ENCODE measurements around the gene CFAP97. TPM values are rescaled to one million over a fixed set of nuclear protein-coding genes. Genes with fewer than 3 reads are reported as not detected.
A peak's percentile ranks its signal among the peaks of the same experiment; 100 is the strongest.

The CFAP97 gene
- total and polyA plus RNA-seq, 2 donors from 2014 or later: 8.0 to 39.4 TPM

- Histone ChIP-seq H3K4me1 (ENCODE audit: control insufficient read depth in 2 of 3, insufficient read depth in 2 of 3, low read depth in 1 of 3, low read length in 3 of 3) (peaks cover 0 to 5% (median 0%) of the 10 kb centered on the region in 3 donors), H3K9me3 (ENCODE audit: control insufficient read depth in 2 of 3, insufficient read depth in 1 of 3, low read length in 3 of 3) (no peaks in the 10 kb centered on the region), H3K9ac (ENCODE audit: low read length in 3 of 3) (no peak overlapping the region), H3K27ac (ENCODE audit: low read depth in 2 of 2, low read length in 2 of 2) (no peak overlapping the region), H3K27me3 (ENCODE audit: control insufficient read depth, insufficient read depth, low read length) (no peaks in the 10 kb centered on the region), H3K4me3 (ENCODE audit: low read length in 3 of 3) (no peak overlapping the region), H3K36me3 (ENCODE audit: control insufficient read depth in 2 of 3, insufficient read depth in 3 of 3, low read length in 3 of 3) (no peaks in the 10 kb centered on the region)
- no peak for FAIRE-seq
- intact Hi-C loops (cut with DNase I): no loop called here
- TF ChIP-seq CTCF (IDR thresholded peaks at IDR 0.05; ENCODE audit: borderline replicate concordance, extremely low read depth, insufficient read depth): no peak
- DNase-seq: peak in 1 of 5 donors; percentile 39
Measured at GRCh38 chr4:185215261-185215660, 11.5 kb upstream of the CFAP97 start.

- Histone ChIP-seq H3K27me3 (ENCODE audit: control insufficient read depth, insufficient read depth, low read length) (no peaks in the 10 kb centered on the region), H3K27ac (ENCODE audit: low read depth in 2 of 2, low read length in 2 of 2) (no peak overlapping the region), H3K9me3 (ENCODE audit: control insufficient read depth in 2 of 3, insufficient read depth in 1 of 3, low read length in 3 of 3) (no peaks in the 10 kb centered on the region), H3K4me1 (ENCODE audit: control insufficient read depth in 2 of 3, insufficient read depth in 2 of 3, low read depth in 1 of 3, low read length in 3 of 3) (peaks cover 0 to 6% (median 0%) of the 10 kb centered on the region in 3 donors), H3K9ac (ENCODE audit: low read length in 3 of 3) (no peak overlapping the region), H3K4me3 (ENCODE audit: low read length in 3 of 3) (no peak overlapping the region), H3K36me3 (ENCODE audit: control insufficient read depth in 2 of 3, insufficient read depth in 3 of 3, low read length in 3 of 3) (no peaks in the 10 kb centered on the region)
- intact Hi-C loops (cut with DNase I): no loop called here
- DNase-seq (no peak), FAIRE-seq (no peak)
- TF ChIP-seq CTCF (IDR thresholded peaks at IDR 0.05; ENCODE audit: borderline replicate concordance, extremely low read depth, insufficient read depth): no peak
Measured at GRCh38 chr4:185213877-185214276, 10.1 kb upstream of the CFAP97 start.

- FAIRE-seq: no peak
- intact Hi-C loops (cut with DNase I): no loop called here
- no peak overlapping the region for H3K4me3 ChIP-seq (ENCODE audit: low read length in 3 of 3)
- H3K9me3 ChIP-seq (ENCODE audit: control insufficient read depth in 2 of 3, insufficient read depth in 1 of 3, low read length in 3 of 3): no peaks in the 10 kb centered on the region
- no peaks in the 10 kb centered on the region for H3K27me3 ChIP-seq (ENCODE audit: control insufficient read depth, insufficient read depth, low read length)
- peaks cover 0 to 7% (median 0%) of the 10 kb centered on the region in 3 donors for H3K4me1 ChIP-seq (ENCODE audit: control insufficient read depth in 2 of 3, insufficient read depth in 2 of 3, low read depth in 1 of 3, low read length in 3 of 3)
- H3K36me3 ChIP-seq (ENCODE audit: control insufficient read depth in 2 of 3, insufficient read depth in 3 of 3, low read length in 3 of 3): no peaks in the 10 kb centered on the region
- DNase-seq: peak in 2 of 5 donors; percentile 34 to 71
- no peak overlapping the region for H3K9ac ChIP-seq (ENCODE audit: low read length in 3 of 3)
- no peak overlapping the region for H3K27ac ChIP-seq (ENCODE audit: low read depth in 2 of 2, low read length in 2 of 2)
- TF ChIP-seq CTCF (IDR thresholded peaks at IDR 0.05; ENCODE audit: borderline replicate concordance, extremely low read depth, insufficient read depth): no peak
Measured at GRCh38 chr4:185212581-185212980, 8.8 kb upstream of the CFAP97 start.

GRCh38 chr4:185211641-185212040, 7.8 kb upstream of the CFAP97 start:
- intact Hi-C loops (cut with DNase I): no loop called here
- Histone ChIP-seq H3K36me3 (ENCODE audit: control insufficient read depth in 2 of 3, insufficient read depth in 3 of 3, low read length in 3 of 3) (no peaks in the 10 kb centered on the region), H3K4me1 (ENCODE audit: control insufficient read depth in 2 of 3, insufficient read depth in 2 of 3, low read depth in 1 of 3, low read length in 3 of 3) (peaks cover 0 to 7% (median 0%) of the 10 kb centered on the region in 3 donors), H3K27ac (ENCODE audit: low read depth in 2 of 2, low read length in 2 of 2) (no peak overlapping the region), H3K27me3 (ENCODE audit: control insufficient read depth, insufficient read depth, low read length) (no peaks in the 10 kb centered on the region), H3K9ac (ENCODE audit: low read length in 3 of 3) (peak overlapping the region in 2 of 3 donors; percentile 9 to 89), H3K9me3 (ENCODE audit: control insufficient read depth in 2 of 3, insufficient read depth in 1 of 3, low read length in 3 of 3) (no peaks in the 10 kb centered on the region), H3K4me3 (ENCODE audit: low read length in 3 of 3) (peak overlapping the region in 1 of 3 donors; percentile 94)
- DNase-seq (no peak), FAIRE-seq (no peak)
- TF ChIP-seq CTCF (IDR thresholded peaks at IDR 0.05; ENCODE audit: borderline replicate concordance, extremely low read depth, insufficient read depth): no peak

Data from kidney (tissue), 14 donors.